ENCODE data around the gene SAMD9L. TPM values are rescaled to one million over a fixed set of nuclear protein-coding genes. Genes with fewer than 3 reads are reported as not detected.

Gene SAMD9L
- total RNA-seq, 2 donors from 2014 or later = 7.2 to 10.7 TPM

GRCh38 chr7:93119191-93119905 is 28.8 kb downstream of the SAMD9L start:
- H3K4me3 ChIP-seq = no peak overlapping the region
- H3K9ac ChIP-seq (ENCODE audit: low read depth in 2 of 2, low read length in 2 of 2) = no peak overlapping the region
- TF ChIP-seq CTCF (IDR thresholded peaks at IDR 0.05) = no peak
- no peak for DNase-seq
- H3K9me3 ChIP-seq = no peaks in the 10 kb centered on the region
- no peaks in the 10 kb centered on the region for H3K4me1 ChIP-seq
- no peaks in the 10 kb centered on the region for H3K27me3 ChIP-seq
- no peaks in the 10 kb centered on the region for H3K36me3 ChIP-seq
- no peak overlapping the region for H3K27ac ChIP-seq
- intact Hi-C loops (cut with DNase I) = no loop called here

GRCh38 chr7:93117852-93118530 is 30.2 kb downstream of the SAMD9L start, which contains the start of gene SAMD9:
TSS of gene SAMD9 (minus strand) at chr7:93117979. CDS start at chr7:93106097, 11,882 bp downstream.
- H3K4me3 ChIP-seq = peak within 1 kb of the TSS; percentile 26
- no peak for TF ChIP-seq CTCF (IDR thresholded peaks at IDR 0.05)
- H3K9me3 ChIP-seq = no peaks in the 10 kb centered on the region
- intact Hi-C loops (cut with DNase I) = no loop called here
- DNase-seq = peak; percentile 81
- H3K9ac ChIP-seq (ENCODE audit: low read depth in 2 of 2, low read length in 2 of 2) = peak within 1 kb of the TSS; percentile 27 to 62
- H3K4me1 ChIP-seq = no peaks in the 10 kb centered on the region
- H3K36me3 ChIP-seq = no peaks in the 10 kb centered on the region
- peak within 1 kb of the TSS; percentile 82 for H3K27ac ChIP-seq
- no peaks in the 10 kb centered on the region for H3K27me3 ChIP-seq

- Histone ChIP-seq H3K4me1 (no peaks in the 10 kb centered on the region), H3K9ac (ENCODE audit: low read depth in 2 of 2, low read length in 2 of 2) (peak overlapping the region; percentile 27 to 34), H3K4me3 (peak overlapping the region; percentile 26), H3K27me3 (no peaks in the 10 kb centered on the region), H3K27ac (peak overlapping the region; percentile 82), H3K36me3 (no peaks in the 10 kb centered on the region), H3K9me3 (no peaks in the 10 kb centered on the region)
- TF ChIP-seq CTCF (IDR thresholded peaks at IDR 0.05) = no peak
- intact Hi-C loops (cut with DNase I) = no loop called here
- DNase-seq = no peak
Observed at GRCh38 chr7:93117327-93117726, 30.9 kb downstream of the SAMD9L start.

- TF ChIP-seq CTCF (IDR thresholded peaks at IDR 0.05) = no peak
- H3K36me3 ChIP-seq = no peaks in the 10 kb centered on the region
- H3K27ac ChIP-seq = no peak overlapping the region
- no peak for DNase-seq
- H3K27me3 ChIP-seq = no peaks in the 10 kb centered on the region
- no peak overlapping the region for H3K9ac ChIP-seq (ENCODE audit: low read depth in 2 of 2, low read length in 2 of 2)
- intact Hi-C loops (cut with DNase I) = no loop called here
- no peaks in the 10 kb centered on the region for H3K4me1 ChIP-seq
- H3K4me3 ChIP-seq = no peak overlapping the region
- no peaks in the 10 kb centered on the region for H3K9me3 ChIP-seq
Observed at GRCh38 chr7:93115796-93116195, 32.4 kb downstream of the SAMD9L start.

GRCh38 chr7:93108003-93108402 is 40.2 kb downstream of the SAMD9L start:
- intact Hi-C loops (cut with DNase I) = no loop called here
- no peak for TF ChIP-seq CTCF (IDR thresholded peaks at IDR 0.05)

More at GRCh38 chr7:93108003-93108402, 40.2 kb downstream of the SAMD9L start:
- H3K27me3 ChIP-seq = no peaks in the 10 kb centered on the region
- no peaks in the 10 kb centered on the region for H3K4me1 ChIP-seq
- no peak for DNase-seq
- peaks cover 8% of the 10 kb centered on the region for H3K36me3 ChIP-seq
- H3K9ac ChIP-seq (ENCODE audit: low read depth in 2 of 2, low read length in 2 of 2) = no peak overlapping the region
- no peak overlapping the region for H3K4me3 ChIP-seq
- no peak overlapping the region for H3K27ac ChIP-seq
- H3K9me3 ChIP-seq = no peaks in the 10 kb centered on the region
